Glutamatergic neuron (in vitro differentiated cells): ENCODE results near the gene SNX30. TPM values are rescaled to one million over a fixed set of nuclear protein-coding genes. Genes with fewer than 3 reads are reported as not detected.

Experiments
- DNase-seq: peaks from one replicate; pipeline ENCODE4 v3.0.0; 2022
- H3K27ac Mint-ChIP-seq: one replicate; pipeline ENCODE4 v1.8.0; 2020; ENCODE audit warnings: mild to moderate bottlenecking, mixed read lengths, inconsistent platforms; ENCODE audit not compliant: unreplicated experiment
- H3K27me3 Mint-ChIP-seq: one replicate; pipeline ENCODE4 v1.8.0; 2020; ENCODE audit warnings: mild to moderate bottlenecking, moderate library complexity, mixed read lengths, inconsistent platforms; ENCODE audit not compliant: unreplicated experiment
- H3K36me3 Mint-ChIP-seq: one replicate; pipeline ENCODE4 v1.8.0; 2020; ENCODE audit warnings: mild to moderate bottlenecking, mixed read lengths, inconsistent platforms; ENCODE audit not compliant: unreplicated experiment
- H3K4me1 Mint-ChIP-seq: one replicate; pipeline ENCODE4 v1.8.0; 2020; ENCODE audit warnings: mild to moderate bottlenecking, low read depth, mixed read lengths, inconsistent platforms; ENCODE audit not compliant: unreplicated experiment
- H3K4me3 Mint-ChIP-seq: one replicate; pipeline ENCODE4 v1.8.0; 2020; ENCODE audit warnings: mild to moderate bottlenecking, mixed read lengths, inconsistent platforms; ENCODE audit not compliant: unreplicated experiment
- H3K9me3 Mint-ChIP-seq: one replicate; pipeline ENCODE4 v1.8.0; 2020; ENCODE audit warnings: mild to moderate bottlenecking, moderate library complexity, mixed read lengths, inconsistent platforms; ENCODE audit not compliant: unreplicated experiment
- CTCF ChIP-seq: fragments of 200-600 bp; sonication (generic); IDR thresholded peaks from one replicate; pipeline ENCODE4 v1.5.0; 2021; ENCODE audit not compliant: partially characterized antibody, unreplicated experiment
- total RNA-seq: library from RNA; stranded (reverse); fragmentation: NEBNext Ultra II Directional; extraction: Animal tissue kit (Norgen Biotek cat#: 25700); gene quantifications from one replicate; pipeline ENCODE4 v1.2.1, GENCODE V29; 2021; ENCODE audit not compliant: unreplicated experiment

The SNX30 gene
- total RNA-seq, 1 donor from 2014 or later, result 41.7 TPM

- no peak overlapping the region for H3K4me3 Mint-ChIP-seq
- H3K4me1 Mint-ChIP-seq, result peaks cover 9% of the 10 kb centered on the region
- H3K27ac Mint-ChIP-seq, result no peak overlapping the region
- H3K27me3 Mint-ChIP-seq, result peaks cover 1% of the 10 kb centered on the region
- peaks cover under 1% of the 10 kb centered on the region for H3K9me3 Mint-ChIP-seq
- no peak for DNase-seq
- TF ChIP-seq CTCF, result no peak
- H3K36me3 Mint-ChIP-seq, result peaks cover 10% of the 10 kb centered on the region
Observed at GRCh38 chr9:112771359-112772214, 21.0 kb downstream of the SNX30 start.

- peaks cover 1% of the 10 kb centered on the region for H3K27me3 Mint-ChIP-seq
- H3K27ac Mint-ChIP-seq, result no peak overlapping the region
- TF ChIP-seq CTCF, result no peak
- H3K4me3 Mint-ChIP-seq, result no peak overlapping the region
- peaks cover 9% of the 10 kb centered on the region for H3K4me1 Mint-ChIP-seq
- DNase-seq, result no peak
- no peaks in the 10 kb centered on the region for H3K9me3 Mint-ChIP-seq
- H3K36me3 Mint-ChIP-seq, result peaks cover 10% of the 10 kb centered on the region
Observed at GRCh38 chr9:112772215-112772509, 21.6 kb downstream of the SNX30 start.

GRCh38 chr9:112772551-112772950 lies 22.0 kb downstream of the SNX30 start:
- no peak for TF ChIP-seq CTCF
- peaks cover 10% of the 10 kb centered on the region for H3K36me3 Mint-ChIP-seq

GRCh38 chr9:112774006-112774996 lies 23.7 kb downstream of the SNX30 start:
- H3K27me3 Mint-ChIP-seq, result peaks cover 3% of the 10 kb centered on the region
- H3K36me3 Mint-ChIP-seq, result peaks cover 8% of the 10 kb centered on the region
- no peak overlapping the region for H3K27ac Mint-ChIP-seq
- H3K4me1 Mint-ChIP-seq, result peaks cover 9% of the 10 kb centered on the region
- no peaks in the 10 kb centered on the region for H3K9me3 Mint-ChIP-seq
- no peak for TF ChIP-seq CTCF
- DNase-seq, result no peak
- no peak overlapping the region for H3K4me3 Mint-ChIP-seq

More at GRCh38 chr9:112772551-112772950, 22.0 kb downstream of the SNX30 start:
- H3K27ac Mint-ChIP-seq, result no peak overlapping the region
- H3K4me3 Mint-ChIP-seq, result no peak overlapping the region
- no peak for DNase-seq
- no peaks in the 10 kb centered on the region for H3K9me3 Mint-ChIP-seq
- H3K4me1 Mint-ChIP-seq, result peaks cover 9% of the 10 kb centered on the region
- H3K27me3 Mint-ChIP-seq, result peaks cover 1% of the 10 kb centered on the region
